ENCODE measurements around the gene TMED1.

TMED1 gene

DNA sequence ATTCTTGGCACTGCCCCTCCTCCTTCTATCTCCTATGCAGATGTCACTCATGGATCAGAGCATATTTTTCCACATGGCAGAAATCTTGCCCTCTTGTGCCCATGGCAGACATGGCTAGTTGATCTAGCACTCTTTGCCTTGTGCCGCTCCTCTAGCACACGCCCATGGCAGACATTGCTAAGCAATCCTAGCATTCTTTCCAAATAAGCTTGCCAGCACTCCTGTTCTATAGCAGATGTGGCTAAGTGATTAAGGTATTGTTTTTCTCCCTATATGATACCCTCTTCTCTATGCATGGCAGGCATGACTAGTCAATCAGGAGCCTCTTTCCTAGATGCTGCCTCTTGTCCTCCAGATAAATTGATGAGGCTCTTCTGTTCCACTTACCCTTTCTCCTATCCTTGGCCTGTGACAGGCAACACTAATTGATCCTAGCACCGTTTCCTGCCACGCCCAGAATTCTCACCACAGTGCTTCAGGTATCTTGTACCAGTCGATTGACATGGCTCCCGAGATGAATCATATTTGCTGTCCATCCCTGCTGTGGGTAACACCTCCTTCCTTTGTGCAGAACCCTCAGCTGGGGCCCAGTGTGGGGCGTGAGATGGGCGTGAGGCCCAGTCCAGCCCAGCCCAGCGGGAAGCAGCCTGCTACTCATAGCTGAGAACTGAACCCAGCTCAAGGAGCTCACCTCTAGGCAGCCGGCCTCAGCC, 26.9 kb downstream of the TMED1 start:
- Histone ChIP-seq H3K4ac (ENCODE audit: low read depth in 1 of 2, low read length in 2 of 2) (no peak overlapping the region), H3K36me3 (ENCODE audit: control insufficient read depth in 1 of 2, insufficient read depth in 2 of 2, low read depth in 1 of 2, low read length in 2 of 2) (peaks cover 69 to 76% of the 10 kb centered on the region in 2 experiments), H2AFZ (ENCODE audit: low read depth, low read length) (no peak overlapping the region), H3K4me3 (ENCODE audit: insufficient read depth in 1 of 2, low read depth in 1 of 2, low read length in 2 of 2) (no peak overlapping the region), H4K8ac (ENCODE audit: low read length) (no peak overlapping the region), H3K27me3 (ENCODE audit: control insufficient read depth in 1 of 2, insufficient read depth in 1 of 2, low read length in 2 of 2) (no peaks in the 10 kb centered on the region), H3K9me3 (ENCODE audit: control insufficient read depth, low read length) (no peaks in the 10 kb centered on the region), H2BK120ac (ENCODE audit: low read depth, low read length) (no peak overlapping the region), H3K18ac (ENCODE audit: low read depth in 1 of 2, low read length in 2 of 2) (no peak overlapping the region), H3K23ac (ENCODE audit: low read length in 2 of 2) (peak overlapping the region in 1 of 2 experiments; percentile 9), H3K14ac (ENCODE audit: low read length in 2 of 2) (no peak overlapping the region), H2AK5ac (ENCODE audit: low read length, severe bottlenecking) (no peak overlapping the region), H3K9ac (ENCODE audit: low read length) (no peak overlapping the region), H2BK15ac (ENCODE audit: low read depth, poor library complexity, severe bottlenecking) (no peak overlapping the region), H2BK5ac (ENCODE audit: low read depth, low read length, poor library complexity, severe bottlenecking) (no peak overlapping the region), H3K79me1 (replicated peaks; ENCODE audit: low read length, poor library complexity, severe bottlenecking) (peaks cover 17% of the 10 kb centered on the region), H3K27ac (ENCODE audit: low read length, poor library complexity, severe bottlenecking) (peak overlapping the region; percentile 73), H2BK12ac (ENCODE audit: low read length in 2 of 2) (no peak overlapping the region), H3K4me1 (ENCODE audit: control insufficient read depth, insufficient read depth, low read depth, low read length) (peaks cover 22% of the 10 kb centered on the region), H4K91ac (ENCODE audit: low read length) (no peak overlapping the region), H3K4me2 (ENCODE audit: low read length, poor library complexity, severe bottlenecking) (no peak overlapping the region)
- 90% methylated on average over 10 of the region's 10 CpGs for WGBS
- no peak for DNase-seq

DNA sequence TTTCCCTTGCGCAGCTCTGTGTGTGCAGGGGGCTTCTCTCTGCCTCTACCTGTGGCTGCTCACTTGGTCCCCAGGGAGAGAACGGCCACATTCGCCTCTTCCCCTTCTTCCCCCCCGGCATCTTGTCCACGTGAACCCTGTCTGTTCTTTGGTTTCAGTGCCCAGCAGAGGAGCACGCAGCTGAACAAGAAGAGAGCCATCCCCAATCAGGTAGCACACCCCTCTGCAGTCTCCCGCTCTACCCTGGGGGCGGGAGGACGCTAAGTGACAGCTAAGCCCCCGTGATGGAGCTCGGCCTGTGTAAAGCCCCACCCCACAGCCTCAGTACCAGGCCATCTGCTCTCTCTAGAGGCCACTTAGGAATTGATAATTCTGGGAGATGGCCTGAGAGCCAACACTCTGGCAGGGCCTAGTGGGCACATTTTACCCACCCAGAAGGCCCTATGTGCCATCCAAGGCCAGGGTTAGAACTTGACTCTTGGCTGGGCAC, 30.2 kb downstream of the TMED1 start:
- H3K9ac ChIP-seq (ENCODE audit: low read length) = no peak overlapping the region
- H2AK5ac ChIP-seq (ENCODE audit: low read length, severe bottlenecking) = no peak overlapping the region
- no peak overlapping the region for H2AFZ ChIP-seq (ENCODE audit: low read depth, low read length)
- H3K9me3 ChIP-seq (ENCODE audit: control insufficient read depth, low read length) = no peaks in the 10 kb centered on the region
- no peak overlapping the region for H3K14ac ChIP-seq (ENCODE audit: low read length in 2 of 2)
- H3K4me3 ChIP-seq (ENCODE audit: insufficient read depth in 1 of 2, low read depth in 1 of 2, low read length in 2 of 2) = peak overlapping the region in 1 of 2 experiments; percentile 11
- no peak overlapping the region for H2BK12ac ChIP-seq (ENCODE audit: low read length in 2 of 2)
- H2BK5ac ChIP-seq (ENCODE audit: low read depth, low read length, poor library complexity, severe bottlenecking) = no peak overlapping the region
- H3K4me2 ChIP-seq (ENCODE audit: low read length, poor library complexity, severe bottlenecking) = no peak overlapping the region
- H4K91ac ChIP-seq (ENCODE audit: low read length) = no peak overlapping the region
- H3K23ac ChIP-seq (ENCODE audit: low read length in 2 of 2) = no peak overlapping the region
- H3K18ac ChIP-seq (ENCODE audit: low read depth in 1 of 2, low read length in 2 of 2) = no peak overlapping the region
- H3K79me1 ChIP-seq (replicated peaks; ENCODE audit: low read length, poor library complexity, severe bottlenecking) = peaks cover 25% of the 10 kb centered on the region
- H2BK15ac ChIP-seq (ENCODE audit: low read depth, poor library complexity, severe bottlenecking) = no peak overlapping the region
- no peak overlapping the region for H3K27ac ChIP-seq (ENCODE audit: low read length, poor library complexity, severe bottlenecking)
- 96% methylated on average over 11 of the region's 11 CpGs for WGBS
- no peak for DNase-seq
- H3K4ac ChIP-seq (ENCODE audit: low read depth in 1 of 2, low read length in 2 of 2) = no peak overlapping the region
- peaks cover 75 to 79% of the 10 kb centered on the region in 2 experiments for H3K36me3 ChIP-seq (ENCODE audit: control insufficient read depth in 1 of 2, insufficient read depth in 2 of 2, low read depth in 1 of 2, low read length in 2 of 2)
- no peaks in the 10 kb centered on the region for H3K27me3 ChIP-seq (ENCODE audit: control insufficient read depth in 1 of 2, insufficient read depth in 1 of 2, low read length in 2 of 2)
- no peak overlapping the region for H4K8ac ChIP-seq (ENCODE audit: low read length)
- H3K4me1 ChIP-seq (ENCODE audit: control insufficient read depth, insufficient read depth, low read depth, low read length) = peaks cover 12% of the 10 kb centered on the region
- H2BK120ac ChIP-seq (ENCODE audit: low read depth, low read length) = no peak overlapping the region

- H3K9me3 ChIP-seq (ENCODE audit: control insufficient read depth, low read length) = no peaks in the 10 kb centered on the region
- H2AK5ac ChIP-seq (ENCODE audit: low read length, severe bottlenecking) = no peak overlapping the region
- H3K4me1 ChIP-seq (ENCODE audit: control insufficient read depth, insufficient read depth, low read depth, low read length) = peaks cover 12% of the 10 kb centered on the region
- no peak overlapping the region for H3K27ac ChIP-seq (ENCODE audit: low read length, poor library complexity, severe bottlenecking)
- H3K27me3 ChIP-seq (ENCODE audit: control insufficient read depth in 1 of 2, insufficient read depth in 1 of 2, low read length in 2 of 2) = no peaks in the 10 kb centered on the region
- H4K91ac ChIP-seq (ENCODE audit: low read length) = no peak overlapping the region
- H2BK15ac ChIP-seq (ENCODE audit: low read depth, poor library complexity, severe bottlenecking) = no peak overlapping the region
- peaks cover 29% of the 10 kb centered on the region for H3K79me1 ChIP-seq (replicated peaks; ENCODE audit: low read length, poor library complexity, severe bottlenecking)
- WGBS = 97% methylated on average over 11 of the region's 11 CpGs
- no peak overlapping the region for H3K4me2 ChIP-seq (ENCODE audit: low read length, poor library complexity, severe bottlenecking)
- H3K23ac ChIP-seq (ENCODE audit: low read length in 2 of 2) = no peak overlapping the region
- DNase-seq = no peak
- H3K9ac ChIP-seq (ENCODE audit: low read length) = no peak overlapping the region
- H3K14ac ChIP-seq (ENCODE audit: low read length in 2 of 2) = no peak overlapping the region
- H4K8ac ChIP-seq (ENCODE audit: low read length) = no peak overlapping the region
- H3K36me3 ChIP-seq (ENCODE audit: control insufficient read depth in 1 of 2, insufficient read depth in 2 of 2, low read depth in 1 of 2, low read length in 2 of 2) = peaks cover 76 to 79% of the 10 kb centered on the region in 2 experiments
- no peak overlapping the region for H3K4ac ChIP-seq (ENCODE audit: low read depth in 1 of 2, low read length in 2 of 2)
- H2AFZ ChIP-seq (ENCODE audit: low read depth, low read length) = no peak overlapping the region
- H3K18ac ChIP-seq (ENCODE audit: low read depth in 1 of 2, low read length in 2 of 2) = no peak overlapping the region
- no peak overlapping the region for H2BK5ac ChIP-seq (ENCODE audit: low read depth, low read length, poor library complexity, severe bottlenecking)
- no peak overlapping the region for H2BK120ac ChIP-seq (ENCODE audit: low read depth, low read length)
- no peak overlapping the region for H2BK12ac ChIP-seq (ENCODE audit: low read length in 2 of 2)
- H3K4me3 ChIP-seq (ENCODE audit: insufficient read depth in 1 of 2, low read depth in 1 of 2, low read length in 2 of 2) = no peak overlapping the region
These were observed 30.8 kb downstream of the TMED1 start for GRCh38 chr19:10805065-10805757.

DNA sequence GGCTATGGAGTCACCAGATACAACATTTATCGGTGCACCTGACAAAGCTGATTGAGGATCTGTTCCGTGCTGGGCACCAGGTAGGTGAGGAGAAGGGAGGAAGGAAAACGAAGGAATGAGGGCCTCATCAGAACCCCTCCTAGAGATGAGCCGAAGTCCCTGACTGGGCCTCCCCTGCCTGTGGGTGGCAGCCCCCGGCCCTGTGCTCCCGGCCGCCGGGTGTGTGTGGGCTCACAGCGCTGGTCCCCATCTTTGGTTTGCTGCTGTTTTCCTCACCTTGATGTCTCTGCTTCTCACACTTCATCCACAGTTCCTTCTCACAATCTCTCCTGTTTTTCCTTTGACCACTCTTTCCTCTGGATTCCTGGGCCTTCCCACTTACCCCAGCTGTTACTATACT, 32.8 kb downstream of the TMED1 start:
- Histone ChIP-seq H3K36me3 (ENCODE audit: control insufficient read depth in 1 of 2, insufficient read depth in 2 of 2, low read depth in 1 of 2, low read length in 2 of 2) (peaks cover 74 to 80% of the 10 kb centered on the region in 2 experiments), H4K8ac (ENCODE audit: low read length) (no peak overlapping the region), H3K4me2 (ENCODE audit: low read length, poor library complexity, severe bottlenecking) (no peak overlapping the region), H2BK5ac (ENCODE audit: low read depth, low read length, poor library complexity, severe bottlenecking) (no peak overlapping the region), H2BK12ac (ENCODE audit: low read length in 2 of 2) (no peak overlapping the region), H3K23ac (ENCODE audit: low read length in 2 of 2) (no peak overlapping the region), H3K27me3 (ENCODE audit: control insufficient read depth in 1 of 2, insufficient read depth in 1 of 2, low read length in 2 of 2) (no peaks in the 10 kb centered on the region), H4K91ac (ENCODE audit: low read length) (no peak overlapping the region), H3K4me3 (ENCODE audit: insufficient read depth in 1 of 2, low read depth in 1 of 2, low read length in 2 of 2) (no peak overlapping the region), H3K18ac (ENCODE audit: low read depth in 1 of 2, low read length in 2 of 2) (no peak overlapping the region), H3K14ac (ENCODE audit: low read length in 2 of 2) (no peak overlapping the region), H3K9ac (ENCODE audit: low read length) (no peak overlapping the region), H3K27ac (ENCODE audit: low read length, poor library complexity, severe bottlenecking) (no peak overlapping the region), H3K9me3 (ENCODE audit: control insufficient read depth, low read length) (no peaks in the 10 kb centered on the region), H3K4ac (ENCODE audit: low read depth in 1 of 2, low read length in 2 of 2) (no peak overlapping the region), H3K79me1 (replicated peaks; ENCODE audit: low read length, poor library complexity, severe bottlenecking) (peaks cover 27% of the 10 kb centered on the region), H2AK5ac (ENCODE audit: low read length, severe bottlenecking) (no peak overlapping the region), H3K4me1 (ENCODE audit: control insufficient read depth, insufficient read depth, low read depth, low read length) (no peaks in the 10 kb centered on the region), H2BK15ac (ENCODE audit: low read depth, poor library complexity, severe bottlenecking) (no peak overlapping the region), H2BK120ac (ENCODE audit: low read depth, low read length) (no peak overlapping the region), H2AFZ (ENCODE audit: low read depth, low read length) (no peak overlapping the region)
- WGBS = 96% methylated on average over 9 of the region's 9 CpGs
- no peak for DNase-seq

Data from mesenchymal stem cell (in vitro differentiated cells and primary cell).